ENCODE results near the gene CNTN4. TPM values are rescaled to one million over a fixed set of nuclear protein-coding genes. Genes with fewer than 3 reads are reported as not detected.

CNTN4 gene
- polyA plus RNA-seq, 2 donors, result 0.51 to 0.54 TPM

DNA sequence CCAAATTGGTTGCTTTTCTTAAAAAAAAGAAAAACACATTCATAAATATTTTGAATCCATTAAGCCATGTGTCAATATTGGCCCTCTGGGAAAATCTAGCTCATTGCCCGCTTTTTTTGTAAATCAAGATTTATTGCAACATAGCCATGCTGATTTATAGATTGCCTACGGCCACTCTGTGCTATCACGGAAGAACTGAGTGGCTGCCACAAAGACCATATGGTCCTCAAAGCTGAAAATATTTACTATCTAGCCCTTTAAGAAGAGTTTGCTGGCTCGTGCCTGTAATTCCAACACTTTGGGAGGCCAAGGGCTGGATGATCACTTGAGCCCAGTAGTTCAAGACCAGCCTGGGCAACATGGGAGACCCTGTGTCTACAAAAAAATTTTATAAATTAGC lies 965.6 kb downstream of the CNTN4 start:
- Histone ChIP-seq H3K4me3 (ENCODE audit: low read depth in 1 of 2, low read length in 2 of 2) (no peak overlapping the region), H3K27me3 (ENCODE audit: control insufficient read depth in 1 of 2, insufficient read depth in 2 of 2, low read length in 2 of 2) (no peaks in the 10 kb centered on the region), H3K36me3 (ENCODE audit: control insufficient read depth in 2 of 2, insufficient read depth in 2 of 2, low read length in 1 of 2) (no peaks in the 10 kb centered on the region), H3K27ac (ENCODE audit: low read depth in 2 of 2, low read length in 1 of 2) (no peak overlapping the region), H3K4me1 (ENCODE audit: control insufficient read depth in 2 of 2, insufficient read depth in 2 of 2, low read length in 1 of 2) (peaks cover 0 to 2% of the 10 kb centered on the region in 2 donors), H3K9me3 (ENCODE audit: control insufficient read depth in 2 of 2, insufficient read depth in 1 of 2, low read depth in 1 of 2, low read length in 1 of 2) (peaks cover 0 to 2% of the 10 kb centered on the region in 2 donors)
- WGBS, 2 donors, result 61 to 62% methylated on average over 4 of the region's 4 CpGs

- Histone ChIP-seq H3K9me3 (ENCODE audit: control insufficient read depth in 2 of 2, insufficient read depth in 1 of 2, low read depth in 1 of 2, low read length in 1 of 2) (peaks cover 0 to 2% of the 10 kb centered on the region in 2 donors), H3K36me3 (ENCODE audit: control insufficient read depth in 2 of 2, insufficient read depth in 2 of 2, low read length in 1 of 2) (no peaks in the 10 kb centered on the region), H3K27me3 (ENCODE audit: control insufficient read depth in 1 of 2, insufficient read depth in 2 of 2, low read length in 2 of 2) (no peaks in the 10 kb centered on the region), H3K27ac (ENCODE audit: low read depth in 2 of 2, low read length in 1 of 2) (no peak overlapping the region), H3K4me1 (ENCODE audit: control insufficient read depth in 2 of 2, insufficient read depth in 2 of 2, low read length in 1 of 2) (peaks cover 0 to 2% of the 10 kb centered on the region in 2 donors), H3K4me3 (ENCODE audit: low read depth in 1 of 2, low read length in 2 of 2) (no peak overlapping the region)
- WGBS, 2 donors, result 69 to 75% methylated on average over 2 of the region's 2 CpGs
These were observed 967.2 kb downstream of the CNTN4 start for GRCh38 chr3:3065876-3066275.

GRCh38 chr3:3066378-3066777 lies 967.7 kb downstream of the CNTN4 start:
- WGBS, 2 donors, result 29 to 49% methylated on average over 2 of the region's 2 CpGs
- Histone ChIP-seq H3K27ac (ENCODE audit: low read depth in 2 of 2, low read length in 1 of 2) (no peak overlapping the region), H3K4me1 (ENCODE audit: control insufficient read depth in 2 of 2, insufficient read depth in 2 of 2, low read length in 1 of 2) (peaks cover 0 to 2% of the 10 kb centered on the region in 2 donors), H3K27me3 (ENCODE audit: control insufficient read depth in 1 of 2, insufficient read depth in 2 of 2, low read length in 2 of 2) (no peaks in the 10 kb centered on the region), H3K4me3 (ENCODE audit: low read depth in 1 of 2, low read length in 2 of 2) (no peak overlapping the region), H3K9me3 (ENCODE audit: control insufficient read depth in 2 of 2, insufficient read depth in 1 of 2, low read depth in 1 of 2, low read length in 1 of 2) (peaks cover 0 to 2% of the 10 kb centered on the region in 2 donors), H3K36me3 (ENCODE audit: control insufficient read depth in 2 of 2, insufficient read depth in 2 of 2, low read length in 1 of 2) (no peaks in the 10 kb centered on the region)

- WGBS, 2 donors, result 87 to 91% methylated on average over 4 of the region's 4 CpGs
- Histone ChIP-seq H3K4me1 (ENCODE audit: control insufficient read depth in 2 of 2, insufficient read depth in 2 of 2, low read length in 1 of 2) (peaks cover 0 to 2% of the 10 kb centered on the region in 2 donors), H3K4me3 (ENCODE audit: low read depth in 1 of 2, low read length in 2 of 2) (no peak overlapping the region), H3K36me3 (ENCODE audit: control insufficient read depth in 2 of 2, insufficient read depth in 2 of 2, low read length in 1 of 2) (no peaks in the 10 kb centered on the region), H3K9me3 (ENCODE audit: control insufficient read depth in 2 of 2, insufficient read depth in 1 of 2, low read depth in 1 of 2, low read length in 1 of 2) (peaks cover 0 to 2% of the 10 kb centered on the region in 2 donors), H3K27ac (ENCODE audit: low read depth in 2 of 2, low read length in 1 of 2) (peak overlapping the region in 1 of 2 donors; percentile 10), H3K27me3 (ENCODE audit: control insufficient read depth in 1 of 2, insufficient read depth in 2 of 2, low read length in 2 of 2) (no peaks in the 10 kb centered on the region)
These were observed 968.2 kb downstream of the CNTN4 start for GRCh38 chr3:3066910-3067309.

GRCh38 chr3:3068358-3068881 lies 969.8 kb downstream of the CNTN4 start:
- Histone ChIP-seq H3K4me1 (ENCODE audit: control insufficient read depth in 2 of 2, insufficient read depth in 2 of 2, low read length in 1 of 2) (peaks cover 0 to 2% of the 10 kb centered on the region in 2 donors), H3K36me3 (ENCODE audit: control insufficient read depth in 2 of 2, insufficient read depth in 2 of 2, low read length in 1 of 2) (no peaks in the 10 kb centered on the region), H3K27ac (ENCODE audit: low read depth in 2 of 2, low read length in 1 of 2) (peak overlapping the region; percentile 44 to 49), H3K9me3 (ENCODE audit: control insufficient read depth in 2 of 2, insufficient read depth in 1 of 2, low read depth in 1 of 2, low read length in 1 of 2) (peaks cover 0 to 2% of the 10 kb centered on the region in 2 donors), H3K27me3 (ENCODE audit: control insufficient read depth in 1 of 2, insufficient read depth in 2 of 2, low read length in 2 of 2) (no peaks in the 10 kb centered on the region), H3K4me3 (ENCODE audit: low read depth in 1 of 2, low read length in 2 of 2) (no peak overlapping the region)
- 80 to 91% methylated on average over 1 of the region's 1 CpG for WGBS, 2 donors

GRCh38 chr3:3069723-3070122 lies 971.1 kb downstream of the CNTN4 start:
- 46 to 72% methylated on average over 5 of the region's 5 CpGs for WGBS, 2 donors
- Histone ChIP-seq H3K9me3 (ENCODE audit: control insufficient read depth in 2 of 2, insufficient read depth in 1 of 2, low read depth in 1 of 2, low read length in 1 of 2) (peaks cover 0 to 2% of the 10 kb centered on the region in 2 donors), H3K27me3 (ENCODE audit: control insufficient read depth in 1 of 2, insufficient read depth in 2 of 2, low read length in 2 of 2) (no peaks in the 10 kb centered on the region), H3K4me1 (ENCODE audit: control insufficient read depth in 2 of 2, insufficient read depth in 2 of 2, low read length in 1 of 2) (peaks cover 0 to 2% of the 10 kb centered on the region in 2 donors), H3K36me3 (ENCODE audit: control insufficient read depth in 2 of 2, insufficient read depth in 2 of 2, low read length in 1 of 2) (no peaks in the 10 kb centered on the region), H3K27ac (ENCODE audit: low read depth in 2 of 2, low read length in 1 of 2) (peak overlapping the region in 1 of 2 donors; percentile 63), H3K4me3 (ENCODE audit: low read depth in 1 of 2, low read length in 2 of 2) (no peak overlapping the region)

DNA sequence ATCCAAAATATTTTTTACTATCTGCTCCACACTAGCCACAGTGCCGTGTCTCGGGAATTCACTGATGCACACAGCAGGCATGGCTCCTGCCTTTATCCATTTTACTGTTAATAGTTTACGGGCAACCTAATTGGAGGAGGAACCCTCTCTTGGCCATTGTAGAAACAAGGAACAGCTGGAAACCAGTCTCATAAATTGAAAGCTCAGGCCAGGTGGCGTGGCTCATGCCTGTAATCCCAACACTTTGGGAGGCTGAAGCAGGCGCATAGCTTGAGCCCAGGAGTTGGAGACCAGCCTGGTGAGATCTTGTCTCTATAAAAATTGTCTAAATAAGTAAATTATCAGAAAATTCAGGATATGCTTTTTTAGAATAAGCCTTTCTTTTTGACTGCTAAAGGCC lies 972.5 kb downstream of the CNTN4 start:
- Histone ChIP-seq H3K4me3 (ENCODE audit: low read depth in 1 of 2, low read length in 2 of 2) (no peak overlapping the region), H3K9me3 (ENCODE audit: control insufficient read depth in 2 of 2, insufficient read depth in 1 of 2, low read depth in 1 of 2, low read length in 1 of 2) (peaks cover 0 to 2% of the 10 kb centered on the region in 2 donors), H3K4me1 (ENCODE audit: control insufficient read depth in 2 of 2, insufficient read depth in 2 of 2, low read length in 1 of 2) (peaks cover 0 to 2% of the 10 kb centered on the region in 2 donors), H3K27me3 (ENCODE audit: control insufficient read depth in 1 of 2, insufficient read depth in 2 of 2, low read length in 2 of 2) (no peaks in the 10 kb centered on the region), H3K27ac (ENCODE audit: low read depth in 2 of 2, low read length in 1 of 2) (no peak overlapping the region), H3K36me3 (ENCODE audit: control insufficient read depth in 2 of 2, insufficient read depth in 2 of 2, low read length in 1 of 2) (no peaks in the 10 kb centered on the region)
- WGBS, 2 donors, result 71 to 79% methylated on average over 5 of the region's 5 CpGs

GRCh38 chr3:3074551-3075257 lies 976.0 kb downstream of the CNTN4 start:
- H3K4me3 ChIP-seq (ENCODE audit: low read depth in 1 of 2, low read length in 2 of 2), result no peak overlapping the region
- H3K27ac ChIP-seq (ENCODE audit: low read depth in 2 of 2, low read length in 1 of 2), result no peak overlapping the region
- no peaks in the 10 kb centered on the region for H3K27me3 ChIP-seq (ENCODE audit: control insufficient read depth in 1 of 2, insufficient read depth in 2 of 2, low read length in 2 of 2)
- 70 to 74% methylated on average over 5 of the region's 5 CpGs for WGBS, 2 donors
- H3K36me3 ChIP-seq (ENCODE audit: control insufficient read depth in 2 of 2, insufficient read depth in 2 of 2, low read length in 1 of 2), result no peaks in the 10 kb centered on the region
- no peaks in the 10 kb centered on the region for H3K9me3 ChIP-seq (ENCODE audit: control insufficient read depth in 2 of 2, insufficient read depth in 1 of 2, low read depth in 1 of 2, low read length in 1 of 2)
- H3K4me1 ChIP-seq (ENCODE audit: control insufficient read depth in 2 of 2, insufficient read depth in 2 of 2, low read length in 1 of 2), result no peaks in the 10 kb centered on the region

GRCh38 chr3:3080309-3080708 lies 981.6 kb downstream of the CNTN4 start:
- Histone ChIP-seq H3K27ac (ENCODE audit: low read depth in 2 of 2, low read length in 1 of 2) (no peak overlapping the region), H3K9me3 (ENCODE audit: control insufficient read depth in 2 of 2, insufficient read depth in 1 of 2, low read depth in 1 of 2, low read length in 1 of 2) (no peaks in the 10 kb centered on the region), H3K36me3 (ENCODE audit: control insufficient read depth in 2 of 2, insufficient read depth in 2 of 2, low read length in 1 of 2) (no peaks in the 10 kb centered on the region), H3K4me1 (ENCODE audit: control insufficient read depth in 2 of 2, insufficient read depth in 2 of 2, low read length in 1 of 2) (no peaks in the 10 kb centered on the region), H3K27me3 (ENCODE audit: control insufficient read depth in 1 of 2, insufficient read depth in 2 of 2, low read length in 2 of 2) (no peaks in the 10 kb centered on the region), H3K4me3 (ENCODE audit: low read depth in 1 of 2, low read length in 2 of 2) (no peak overlapping the region)
- WGBS, 2 donors, result 55 to 62% methylated on average over 5 of the region's 5 CpGs
